ENCODE data around the gene ZNF581.
A peak's percentile ranks its signal among the peaks of the same experiment; 100 is the strongest.

Gene ZNF581

GRCh38 chr19:55667006-55667381 lies 23.5 kb downstream of the ZNF581 start:
- no peak overlapping the region for H3K4me3 ChIP-seq (ENCODE audit: low read length)
- no peak for TF ChIP-seq ZNF274 (IDR thresholded peaks at IDR 0.05; ENCODE audit: low read depth, low read length)

- TF ChIP-seq ZNF274 (IDR thresholded peaks at IDR 0.05; ENCODE audit: low read depth, low read length) = no peak
- H3K4me3 ChIP-seq (ENCODE audit: low read length) = no peak overlapping the region
Observed at GRCh38 chr19:55667511-55667910, 24.1 kb downstream of the ZNF581 start.

GRCh38 chr19:55667958-55668357 lies 24.5 kb downstream of the ZNF581 start:
- TF ChIP-seq ZNF274 (IDR thresholded peaks at IDR 0.05; ENCODE audit: low read depth, low read length) = no peak
- H3K4me3 ChIP-seq (ENCODE audit: low read length) = no peak overlapping the region

GRCh38 chr19:55668603-55669348 lies 25.3 kb downstream of the ZNF581 start:
- no peak for TF ChIP-seq ZNF274 (IDR thresholded peaks at IDR 0.05; ENCODE audit: low read depth, low read length)
- H3K4me3 ChIP-seq (ENCODE audit: low read length) = no peak overlapping the region

- TF ChIP-seq ZNF274 (IDR thresholded peaks at IDR 0.05; ENCODE audit: low read depth, low read length) = no peak
- H3K4me3 ChIP-seq (ENCODE audit: low read length) = no peak overlapping the region
Observed at GRCh38 chr19:55669418-55670279, 26.2 kb downstream of the ZNF581 start.

- TF ChIP-seq ZNF274 (IDR thresholded peaks at IDR 0.05; ENCODE audit: low read depth, low read length) = no peak
- H3K4me3 ChIP-seq (ENCODE audit: low read length) = no peak overlapping the region
Observed at GRCh38 chr19:55670280-55671053, 27.0 kb downstream of the ZNF581 start.

- TF ChIP-seq ZNF274 (IDR thresholded peaks at IDR 0.05; ENCODE audit: low read depth, low read length) = no peak
- H3K4me3 ChIP-seq (ENCODE audit: low read length) = no peak overlapping the region
Observed at GRCh38 chr19:55671054-55671378, 27.6 kb downstream of the ZNF581 start.

GRCh38 chr19:55672418-55672817 lies 29.0 kb downstream of the ZNF581 start:
- TF ChIP-seq ZNF274 (IDR thresholded peaks at IDR 0.05; ENCODE audit: low read depth, low read length) = no peak
- no peak overlapping the region for H3K4me3 ChIP-seq (ENCODE audit: low read length)

- no peak for TF ChIP-seq ZNF274 (IDR thresholded peaks at IDR 0.05; ENCODE audit: low read depth, low read length)
- no peak overlapping the region for H3K4me3 ChIP-seq (ENCODE audit: low read length)
Observed at GRCh38 chr19:55673465-55673864, 30.0 kb downstream of the ZNF581 start.

- no peak overlapping the region for H3K4me3 ChIP-seq (ENCODE audit: low read length)
- no peak for TF ChIP-seq ZNF274 (IDR thresholded peaks at IDR 0.05; ENCODE audit: low read depth, low read length)
Observed at GRCh38 chr19:55673889-55674288, 30.4 kb downstream of the ZNF581 start.

GRCh38 chr19:55674459-55674840 lies 31.0 kb downstream of the ZNF581 start:
- H3K4me3 ChIP-seq (ENCODE audit: low read length) = peak overlapping the region; percentile 32
- TF ChIP-seq ZNF274 (IDR thresholded peaks at IDR 0.05; ENCODE audit: low read depth, low read length) = no peak

- no peak for TF ChIP-seq ZNF274 (IDR thresholded peaks at IDR 0.05; ENCODE audit: low read depth, low read length)
- peak within 1 kb of the TSS; percentile 84 for H3K4me3 ChIP-seq (ENCODE audit: low read length)
Observed at GRCh38 chr19:55674841-55675660, 31.6 kb downstream of the ZNF581 start, which contains the start of gene EPN1. Gene EPN1 (plus strand): TSS chr19:55675226. CDS start chr19:55678628, 3,402 bp downstream.

- peak overlapping the region; percentile 84 for H3K4me3 ChIP-seq (ENCODE audit: low read length)
- no peak for TF ChIP-seq ZNF274 (IDR thresholded peaks at IDR 0.05; ENCODE audit: low read depth, low read length)
Observed at GRCh38 chr19:55675661-55676354, 32.4 kb downstream of the ZNF581 start.

Data from GM08714 (cell line).